ENCODE measurements around the gene MAPK11. TPM values are rescaled to one million over a fixed set of nuclear protein-coding genes. Genes with fewer than 3 reads are reported as not detected.
A peak's percentile ranks its signal among the peaks of the same experiment; 100 is the strongest.

Gene MAPK11
- total and polyA plus RNA-seq, 9 of the 15 experiments (the other 6 are each of a cell fraction or from before 2014, with no cell fraction given), result 0.06 to 14.6 (median 5.3) TPM

GRCh38 chr22:50244420-50245213, 25.6 kb downstream of the MAPK11 start, which contains the start of gene TUBGCP6 (continued):
- no peak for TF ChIP-seq REST (IDR thresholded peaks at IDR 0.05; ENCODE audit: borderline replicate concordance)
- TF ChIP-seq REST (CRISPR knock-in tag; IDR thresholded peaks at IDR 0.05; ENCODE audit: low read depth), result peak; percentile 60
- TF ChIP-seq ARNT (IDR thresholded peaks at IDR 0.05), result no peak
- TF ChIP-seq ATF4 (CRISPR knock-in tag; IDR thresholded peaks at IDR 0.05), result no peak
- TF ChIP-seq ZNF699 (CRISPR knock-in tag; IDR thresholded peaks at IDR 0.05; ENCODE audit: insufficient replicate concordance), result no peak
- TF ChIP-seq SRSF1 (IDR thresholded peaks at IDR 0.05; ENCODE audit: low read depth, low read length), result no peak
- no peak for TF ChIP-seq XRCC5 (IDR thresholded peaks at IDR 0.05; ENCODE audit: low read depth, low read length)
- TF ChIP-seq ZNF224 (CRISPR knock-in tag; IDR thresholded peaks at IDR 0.05), result no peak
- TF ChIP-seq POLR2H (tag; IDR thresholded peaks at IDR 0.05; ENCODE audit: low read depth), result peak; percentile 55; the same call in 1 of the 2 replicates
- no peak for TF ChIP-seq HEY1 (CRISPR knock-in tag; IDR thresholded peaks at IDR 0.05; ENCODE audit: borderline replicate concordance)
- no peak for TF ChIP-seq ZFP91 (CRISPR knock-in tag; IDR thresholded peaks at IDR 0.05)

Data from K562 (cell line).